ENCODE data around the gene SHBG. TPM values are rescaled to one million over a fixed set of nuclear protein-coding genes. Genes with fewer than 3 reads are reported as not detected.
A peak's percentile ranks its signal among the peaks of the same experiment; 100 is the strongest.

SHBG gene
- total RNA-seq, 2 experiments from 2014 or later, result not detected

DNA sequence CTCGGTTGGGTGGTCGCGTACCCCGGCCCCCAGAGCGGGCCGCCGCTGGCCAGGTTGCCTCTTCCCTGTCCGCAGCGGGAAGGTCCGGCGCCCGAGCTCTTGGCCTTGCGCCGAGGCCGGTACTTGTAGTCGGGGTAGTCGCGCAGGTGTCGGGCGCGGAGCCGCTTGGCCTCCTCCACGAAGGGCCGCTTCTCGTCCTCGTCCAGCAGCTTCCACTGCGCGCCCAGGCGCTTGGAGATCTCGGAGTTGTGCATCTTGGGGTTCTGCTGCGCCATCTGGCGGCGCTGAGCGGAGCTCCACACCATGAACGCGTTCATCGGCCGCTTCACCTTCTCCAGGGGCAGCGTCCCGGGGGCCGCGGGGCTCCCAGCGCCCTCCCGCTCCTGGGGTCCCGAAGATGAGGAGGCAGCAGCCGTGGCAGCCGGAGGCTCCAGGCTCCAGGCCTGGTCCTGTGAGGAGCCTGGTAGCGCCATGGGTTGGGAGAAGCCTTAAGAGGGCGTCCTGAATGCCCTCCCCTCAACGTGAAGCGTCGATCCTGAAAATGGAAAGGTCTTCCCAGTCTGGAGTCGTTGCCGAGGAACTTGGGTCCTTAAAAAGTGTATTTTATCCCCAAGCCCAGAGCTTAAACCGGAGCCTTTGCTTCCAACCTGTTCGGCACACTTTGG, 40.6 kb upstream of the SHBG start:
- peaks cover 15% of the 10 kb centered on the region for H3K4me1 Mint-ChIP-seq (ENCODE audit: low read depth)
- H3K9me3 Mint-ChIP-seq, result no peaks in the 10 kb centered on the region
- no peaks in the 10 kb centered on the region for H3K27me3 Mint-ChIP-seq
- ChIA-PET CTCF (interaction anchor here (0.8 to 3.3 kb wide), 29 partner anchors 8 to 324 kb away, joined by 3 to 20 read pairs (median 4); partner anchors contain the start of genes ACAP1, CD68, FXR2 and TMEM95), POLR2A (interaction anchor here (0.5 to 12.5 kb wide), 10 partner anchors 12 to 153 kb away, joined by 3 to 195 read pairs (median 4); partner anchors contain the start of genes CD68, CHRNB1, SENP3 and TNFSF13)
- H3K4me3 Mint-ChIP-seq, result no peak overlapping the region
- peaks cover 56% of the 10 kb centered on the region for H3K36me3 Mint-ChIP-seq (ENCODE audit: low read depth)
- DNase-seq (peak; percentile 79), ATAC-seq (peak; percentile 81)
- H3K27ac Mint-ChIP-seq, result no peak overlapping the region
- TF ChIP-seq, protein P1, sequence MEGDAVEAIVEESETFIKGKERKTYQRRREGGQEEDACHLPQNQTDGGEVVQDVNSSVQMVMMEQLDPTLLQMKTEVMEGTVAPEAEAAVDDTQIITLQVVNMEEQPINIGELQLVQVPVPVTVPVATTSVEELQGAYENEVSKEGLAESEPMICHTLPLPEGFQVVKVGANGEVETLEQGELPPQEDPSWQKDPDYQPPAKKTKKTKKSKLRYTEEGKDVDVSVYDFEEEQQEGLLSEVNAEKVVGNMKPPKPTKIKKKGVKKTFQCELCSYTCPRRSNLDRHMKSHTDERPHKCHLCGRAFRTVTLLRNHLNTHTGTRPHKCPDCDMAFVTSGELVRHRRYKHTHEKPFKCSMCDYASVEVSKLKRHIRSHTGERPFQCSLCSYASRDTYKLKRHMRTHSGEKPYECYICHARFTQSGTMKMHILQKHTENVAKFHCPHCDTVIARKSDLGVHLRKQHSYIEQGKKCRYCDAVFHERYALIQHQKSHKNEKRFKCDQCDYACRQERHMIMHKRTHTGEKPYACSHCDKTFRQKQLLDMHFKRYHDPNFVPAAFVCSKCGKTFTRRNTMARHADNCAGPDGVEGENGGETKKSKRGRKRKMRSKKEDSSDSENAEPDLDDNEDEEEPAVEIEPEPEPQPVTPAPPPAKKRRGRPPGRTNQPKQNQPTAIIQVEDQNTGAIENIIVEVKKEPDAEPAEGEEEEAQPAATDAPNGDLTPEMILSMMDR (IDR thresholded peaks at IDR 0.05), result peak; percentile 82
- intact Hi-C loops (cut with micrococcal nuclease), result no loop called here

DNA sequence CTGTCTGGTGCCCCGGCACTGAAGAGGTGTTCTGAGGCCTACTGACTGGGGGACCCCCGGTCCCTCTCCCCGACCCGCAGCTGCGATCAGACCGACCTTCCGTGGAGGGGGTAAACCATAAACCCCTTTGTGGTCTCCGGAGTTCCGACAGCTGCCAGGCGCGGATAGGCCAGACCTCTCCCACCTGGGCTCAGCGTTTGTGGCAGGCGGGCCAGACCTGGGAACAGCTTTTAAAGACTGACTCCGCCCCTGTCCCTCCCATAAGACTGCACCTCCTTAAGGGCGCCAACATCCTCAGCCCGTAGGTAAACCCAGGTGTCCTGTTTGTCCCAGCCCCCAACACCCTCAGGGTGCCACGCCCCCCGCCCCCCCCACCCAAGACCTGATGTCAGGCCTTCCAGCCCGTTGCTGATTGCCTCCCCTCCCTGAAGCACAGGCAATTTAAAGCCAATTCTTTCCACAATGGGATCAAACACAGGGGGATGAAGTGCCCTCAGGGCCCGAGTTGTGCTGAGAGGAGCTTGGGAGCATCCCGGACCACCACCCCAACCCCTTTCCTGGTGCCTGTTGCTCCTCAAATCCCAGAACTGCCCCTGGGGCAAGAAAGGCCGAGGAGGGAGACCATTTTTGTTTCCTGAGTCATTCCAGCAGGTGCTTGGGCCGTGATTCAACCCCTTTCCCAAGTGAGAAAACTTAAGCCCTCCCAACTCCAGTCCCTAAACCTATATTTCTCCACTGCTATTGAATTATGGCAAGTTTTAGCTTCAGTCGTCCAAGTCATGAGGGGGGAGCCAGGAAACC, 39.8 kb upstream of the SHBG start, which contains the start of gene SOX15:
Gene SOX15, minus strand, starts transcription at position 204 of the 801 bp plus-strand sequence. CDS start 418 bp downstream, outside the sequence.
- Mint-ChIP-seq H3K4me3 (no peak within 1 kb of the TSS), H3K27ac (no peak within 1 kb of the TSS), H3K4me1 (ENCODE audit: low read depth) (peaks cover 12% of the 10 kb centered on the region), H3K27me3 (no peaks in the 10 kb centered on the region), H3K9me3 (no peaks in the 10 kb centered on the region), H3K36me3 (ENCODE audit: low read depth) (peaks cover 54% of the 10 kb centered on the region)
- TF ChIP-seq, protein P1 (IDR thresholded peaks at IDR 0.05), result no peak
- ATAC-seq (peak; percentile 14), DNase-seq (no peak)
- CTCF ChIA-PET, result interaction anchor here (1.0 to 3.3 kb wide), 26 partner anchors 9 to 325 kb away, joined by 3 to 20 read pairs (median 4); partner anchors contain the start of genes ACAP1, CD68, FXR2 and TMEM95
- POLR2A ChIA-PET, result interaction anchor here (0.8 to 12.5 kb wide), 9 partner anchors 11 to 154 kb away, joined by 3 to 195 read pairs (median 5); partner anchors contain the start of genes CD68, CHRNB1, SENP3 and TNFSF13
- intact Hi-C loops (cut with micrococcal nuclease), result no loop called here

GRCh38 chr17:7590743-7591142, 39.2 kb upstream of the SHBG start:
- Mint-ChIP-seq H3K27me3 (no peaks in the 10 kb centered on the region), H3K4me3 (no peak overlapping the region), H3K27ac (no peak overlapping the region), H3K9me3 (no peaks in the 10 kb centered on the region), H3K4me1 (ENCODE audit: low read depth) (peaks cover 7% of the 10 kb centered on the region), H3K36me3 (ENCODE audit: low read depth) (peaks cover 56% of the 10 kb centered on the region)
- ChIA-PET POLR2A (interaction anchor here (1.4 to 12.5 kb wide), 4 partner anchors 11 to 96 kb away, joined by 4 to 195 read pairs (median 6); partner anchors contain the start of genes CD68 and TP53), CTCF (interaction anchor here (1.5 to 2.8 kb wide), 5 partner anchors 18 to 254 kb away, joined by 3 to 15 read pairs (median 12); partner anchors contain the start of genes ACAP1 and TMEM95)
- intact Hi-C loops (cut with micrococcal nuclease), result no loop called here
- DNase-seq (no peak), ATAC-seq (no peak)
- TF ChIP-seq, protein P1 (IDR thresholded peaks at IDR 0.05), result no peak

GRCh38 chr17:7591596-7591995, 38.3 kb upstream of the SHBG start:
- no peak overlapping the region for H3K4me3 Mint-ChIP-seq
- TF ChIP-seq, protein P1 (IDR thresholded peaks at IDR 0.05), result no peak
- H3K27me3 Mint-ChIP-seq, result no peaks in the 10 kb centered on the region
- ChIA-PET POLR2A (interaction anchor here (0.8 kb wide), 2 partner anchors 11 to 12 kb away, joined by 3 read pairs; partner anchors contain the start of gene CD68), CTCF (interaction anchor here (0.8 to 1.1 kb wide), 2 partner anchors 77 to 82 kb away, joined by 3 to 5 read pairs; no protein-coding TSS in a partner anchor)
- no peaks in the 10 kb centered on the region for H3K9me3 Mint-ChIP-seq
- peaks cover 57% of the 10 kb centered on the region for H3K36me3 Mint-ChIP-seq (ENCODE audit: low read depth)
- H3K27ac Mint-ChIP-seq, result no peak overlapping the region
- intact Hi-C loops (cut with micrococcal nuclease), result no loop called here
- H3K4me1 Mint-ChIP-seq (ENCODE audit: low read depth), result peaks cover 3% of the 10 kb centered on the region
- DNase-seq (no peak), ATAC-seq (no peak)

Data from activated CD8-positive, alpha-beta T cell treated with anti-CD3 and anti-CD28 coated beads for 36 hours (primary cell).